Heart left ventricle (tissue), 13 donors: ENCODE data around the gene UXT.

ENCODE experiments used
- POLR2A ChIP-seq, 2 donors: fragments of 450-650 bp; IDR thresholded peaks; one replicate each; pipeline ENCODE4 v1.6.1; 2017; ENCODE audit warnings: antibody characterized with exemption in 2 of 2, mild to moderate bottlenecking in 2 of 2, moderate library complexity in 2 of 2
- TF ChIP-seq, protein P1 (sequence below), 12 donors: fragments of 200-600 bp; sonication (generic) in 4 of 12; IDR thresholded peaks; one replicate each; pipeline versions ENCODE4 v1.5.0 to v1.8.0; 2018 to 2022; ENCODE audit warnings: antibody characterized with exemption in 12 of 12, mild to moderate bottlenecking in 5 of 12
- donor health status: ischemic (EF 13 %, LVEDD 7.1; RV severe dilation, severe dysfunction).
- donor health status: DM: no; HTN: yes; CAD: no.
- donor health status: DM: no; HTN: no; CAD: no.
- donor health status: ischemic (EF 25% LVEDD 6.9; RV normal size, moderate dysfunction).
- donor health status: ischemic (EF 25% LVEDD 5.7; RV mildly dilated, moderate dysfunction).
- donor health status: ischemic (EF 35%, LVEDD 5.7; RV mildly dilated, moderate dysfunction).
- donor health status: nonischemic (EF 11% LVEDD 7.7; RV severe dilation, severe dysfunction).
- donor health status: DM: yes; HTN: yes; CAD: no.
- donor health status: PGD.
- donor health status: ischemic (EF 29% LVEDD 5.4; RV normal size, mild dysfunction).
- donor health status: nonischemic (EF 23%, LVEDD 6.1; RV moderate dilation, normal function).

- TF ChIP-seq, protein P1, sequence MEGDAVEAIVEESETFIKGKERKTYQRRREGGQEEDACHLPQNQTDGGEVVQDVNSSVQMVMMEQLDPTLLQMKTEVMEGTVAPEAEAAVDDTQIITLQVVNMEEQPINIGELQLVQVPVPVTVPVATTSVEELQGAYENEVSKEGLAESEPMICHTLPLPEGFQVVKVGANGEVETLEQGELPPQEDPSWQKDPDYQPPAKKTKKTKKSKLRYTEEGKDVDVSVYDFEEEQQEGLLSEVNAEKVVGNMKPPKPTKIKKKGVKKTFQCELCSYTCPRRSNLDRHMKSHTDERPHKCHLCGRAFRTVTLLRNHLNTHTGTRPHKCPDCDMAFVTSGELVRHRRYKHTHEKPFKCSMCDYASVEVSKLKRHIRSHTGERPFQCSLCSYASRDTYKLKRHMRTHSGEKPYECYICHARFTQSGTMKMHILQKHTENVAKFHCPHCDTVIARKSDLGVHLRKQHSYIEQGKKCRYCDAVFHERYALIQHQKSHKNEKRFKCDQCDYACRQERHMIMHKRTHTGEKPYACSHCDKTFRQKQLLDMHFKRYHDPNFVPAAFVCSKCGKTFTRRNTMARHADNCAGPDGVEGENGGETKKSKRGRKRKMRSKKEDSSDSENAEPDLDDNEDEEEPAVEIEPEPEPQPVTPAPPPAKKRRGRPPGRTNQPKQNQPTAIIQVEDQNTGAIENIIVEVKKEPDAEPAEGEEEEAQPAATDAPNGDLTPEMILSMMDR (IDR thresholded peaks at IDR 0.05): no peak
- no peak for TF ChIP-seq POLR2A (IDR thresholded peaks at IDR 0.05)
Observed at GRCh38 chrX:47645530-47645929, 13.4 kb downstream of the UXT start.
